ENCODE results near the gene DHX8.

DHX8 gene

DNA sequence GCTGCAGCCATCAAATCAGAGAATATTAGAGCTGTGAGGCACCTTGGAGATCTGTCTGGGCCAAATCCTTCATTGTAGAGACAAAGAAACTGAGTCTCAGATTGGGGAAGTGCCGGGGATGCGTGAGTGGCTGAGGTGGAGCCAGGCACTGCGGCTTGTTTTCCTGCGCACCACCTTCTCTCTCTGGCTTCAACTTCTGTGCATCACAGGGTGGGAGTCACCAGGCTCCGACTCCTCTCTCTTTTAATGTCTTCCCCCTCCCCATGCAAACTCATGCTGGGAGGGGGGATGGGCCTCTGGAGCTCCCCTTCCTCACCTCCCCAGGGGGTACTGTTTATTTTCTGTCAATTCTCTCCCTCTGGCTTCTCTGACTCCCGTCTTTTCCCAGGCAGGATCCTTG lies 71.1 kb downstream of the DHX8 start:
- DNase-seq (ENCODE audit: insufficient read length), result no peak
- TF ChIP-seq TAF1 (IDR thresholded peaks at IDR 0.05; ENCODE audit: borderline replicate concordance, low read depth, low read length) (no peak), POLR2AphosphoS5 (IDR thresholded peaks at IDR 0.05; ENCODE audit: low read depth, low read length) (no peak), POLR2A (IDR thresholded peaks at IDR 0.05; ENCODE audit: low read depth, low read length) (no peak)
- FAIRE-seq, result no peak

DNA sequence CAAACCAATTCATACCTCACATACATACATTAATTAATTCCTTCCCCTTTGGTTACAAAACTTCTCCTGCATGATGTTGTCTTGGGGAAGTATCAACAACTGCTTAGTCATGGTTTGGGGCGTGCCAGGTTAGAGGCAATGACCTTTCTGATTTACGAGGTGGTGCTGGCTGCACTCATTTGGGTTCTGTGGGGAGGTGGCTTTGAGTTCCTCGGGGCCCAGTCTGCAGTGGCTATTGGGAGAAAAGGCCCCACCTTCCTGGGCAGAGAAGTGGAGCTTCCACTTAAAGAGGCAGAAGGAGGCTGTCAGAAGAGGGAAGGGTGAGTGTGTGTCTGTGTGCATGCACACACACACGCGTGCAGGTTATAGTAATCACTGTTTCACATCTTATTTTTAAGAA lies 72.5 kb downstream of the DHX8 start:
- FAIRE-seq (no peak), DNase-seq (ENCODE audit: insufficient read length) (no peak)
- TF ChIP-seq POLR2A (IDR thresholded peaks at IDR 0.05; ENCODE audit: low read depth, low read length) (no peak), POLR2AphosphoS5 (IDR thresholded peaks at IDR 0.05; ENCODE audit: low read depth, low read length) (no peak), TAF1 (IDR thresholded peaks at IDR 0.05; ENCODE audit: borderline replicate concordance, low read depth, low read length) (no peak)

- DNase-seq (ENCODE audit: insufficient read length) (no peak), FAIRE-seq (no peak)
- TF ChIP-seq POLR2A (IDR thresholded peaks at IDR 0.05; ENCODE audit: low read depth, low read length), result no peak
- TF ChIP-seq TAF1 (IDR thresholded peaks at IDR 0.05; ENCODE audit: borderline replicate concordance, low read depth, low read length), result no peak
- no peak for TF ChIP-seq POLR2AphosphoS5 (IDR thresholded peaks at IDR 0.05; ENCODE audit: low read depth, low read length)
Measured at GRCh38 chr17:43558805-43559160, 75.0 kb downstream of the DHX8 start.

DNA sequence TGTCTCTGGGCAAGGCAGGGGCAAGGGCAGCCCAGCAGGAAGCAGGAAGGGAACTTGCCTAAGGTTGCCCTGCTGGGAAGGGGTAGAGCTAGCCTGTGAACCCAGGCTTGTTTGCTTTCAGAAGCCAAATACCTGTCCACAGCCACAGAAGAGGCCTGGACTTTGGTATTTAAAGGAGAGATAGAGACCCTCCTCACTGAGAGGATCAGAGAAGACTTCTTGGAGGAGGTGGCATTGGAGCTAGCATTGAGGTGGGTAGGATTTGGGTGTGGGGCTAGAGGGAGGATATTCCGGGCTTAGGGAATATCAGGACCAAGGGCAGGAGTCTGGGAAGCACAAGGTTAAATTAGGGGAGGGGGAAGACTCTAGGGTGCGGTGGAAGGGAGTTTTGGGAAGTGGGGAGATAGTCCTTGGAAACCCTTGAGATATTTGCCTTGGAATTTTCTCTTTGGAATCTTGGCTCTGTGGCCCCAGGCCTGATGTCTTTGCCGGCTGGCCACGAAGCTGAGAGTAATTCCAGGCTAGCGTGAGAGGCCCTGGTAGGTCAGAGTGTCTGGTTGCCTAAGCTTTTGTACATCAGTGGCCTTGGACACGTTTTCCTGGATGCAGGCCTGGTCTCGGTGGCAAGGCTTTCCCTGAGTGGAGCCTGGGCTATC lies 75.5 kb downstream of the DHX8 start:
- TF ChIP-seq POLR2AphosphoS5 (IDR thresholded peaks at IDR 0.05; ENCODE audit: low read depth, low read length) (no peak), POLR2A (IDR thresholded peaks at IDR 0.05; ENCODE audit: low read depth, low read length) (no peak), TAF1 (IDR thresholded peaks at IDR 0.05; ENCODE audit: borderline replicate concordance, low read depth, low read length) (no peak)
- FAIRE-seq (no peak), DNase-seq (ENCODE audit: insufficient read length) (no peak)

- no peak for DNase-seq (ENCODE audit: insufficient read length)
- no peak for TF ChIP-seq TAF1 (IDR thresholded peaks at IDR 0.05; ENCODE audit: borderline replicate concordance, low read depth, low read length)
- TF ChIP-seq POLR2AphosphoS5 (IDR thresholded peaks at IDR 0.05; ENCODE audit: low read depth, low read length), result no peak
- no peak for TF ChIP-seq POLR2A (IDR thresholded peaks at IDR 0.05; ENCODE audit: low read depth, low read length)
- no peak for FAIRE-seq
Measured at GRCh38 chr17:43560461-43561427, 77.0 kb downstream of the DHX8 start.

GRCh38 chr17:43562679-43563599 lies 79.2 kb downstream of the DHX8 start:
- DNase-seq (ENCODE audit: insufficient read length) (no peak), FAIRE-seq (no peak)
- TF ChIP-seq TAF1 (IDR thresholded peaks at IDR 0.05; ENCODE audit: borderline replicate concordance, low read depth, low read length) (no peak), POLR2AphosphoS5 (IDR thresholded peaks at IDR 0.05; ENCODE audit: low read depth, low read length) (no peak), POLR2A (IDR thresholded peaks at IDR 0.05; ENCODE audit: low read depth, low read length) (no peak)

- TF ChIP-seq POLR2AphosphoS5 (IDR thresholded peaks at IDR 0.05; ENCODE audit: low read depth, low read length), result no peak
- no peak for TF ChIP-seq TAF1 (IDR thresholded peaks at IDR 0.05; ENCODE audit: borderline replicate concordance, low read depth, low read length)
- TF ChIP-seq POLR2A (IDR thresholded peaks at IDR 0.05; ENCODE audit: low read depth, low read length), result no peak
- FAIRE-seq (no peak), DNase-seq (ENCODE audit: insufficient read length) (no peak)
Measured at GRCh38 chr17:43563600-43564594, 80.1 kb downstream of the DHX8 start.

DNA sequence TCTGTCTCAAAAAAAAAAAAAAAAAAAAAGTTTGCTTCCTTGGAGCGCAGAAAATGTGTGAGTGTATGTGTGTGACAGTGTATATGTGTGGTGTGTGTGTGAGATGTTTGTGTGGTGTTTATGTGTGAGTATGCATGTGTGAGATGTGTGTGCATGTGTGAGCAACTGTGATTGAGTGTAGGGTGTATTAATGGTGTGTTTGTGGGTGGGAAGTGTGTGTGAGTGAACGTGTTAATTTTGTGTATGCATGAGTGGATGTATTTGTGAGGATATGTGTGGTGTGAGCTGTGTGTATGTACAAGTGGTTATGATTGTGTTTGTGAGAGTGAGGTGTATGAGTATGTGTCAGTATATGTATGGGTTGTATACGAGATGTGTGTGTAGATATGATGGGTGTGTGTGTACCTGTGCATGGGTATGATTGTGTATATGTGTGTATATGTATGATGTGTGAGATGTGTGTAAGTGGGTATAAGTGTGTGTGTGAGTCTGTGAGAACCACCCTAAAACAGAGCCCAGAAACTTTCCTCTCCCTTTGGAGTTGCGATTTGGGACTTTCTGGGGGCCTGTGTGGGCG lies 84.8 kb downstream of the DHX8 start:
- DNase-seq (ENCODE audit: insufficient read length) (no peak), FAIRE-seq (no peak)
- TF ChIP-seq POLR2A (IDR thresholded peaks at IDR 0.05; ENCODE audit: low read depth, low read length) (no peak), POLR2AphosphoS5 (IDR thresholded peaks at IDR 0.05; ENCODE audit: low read depth, low read length) (no peak), TAF1 (IDR thresholded peaks at IDR 0.05; ENCODE audit: borderline replicate concordance, low read depth, low read length) (no peak)

DNA sequence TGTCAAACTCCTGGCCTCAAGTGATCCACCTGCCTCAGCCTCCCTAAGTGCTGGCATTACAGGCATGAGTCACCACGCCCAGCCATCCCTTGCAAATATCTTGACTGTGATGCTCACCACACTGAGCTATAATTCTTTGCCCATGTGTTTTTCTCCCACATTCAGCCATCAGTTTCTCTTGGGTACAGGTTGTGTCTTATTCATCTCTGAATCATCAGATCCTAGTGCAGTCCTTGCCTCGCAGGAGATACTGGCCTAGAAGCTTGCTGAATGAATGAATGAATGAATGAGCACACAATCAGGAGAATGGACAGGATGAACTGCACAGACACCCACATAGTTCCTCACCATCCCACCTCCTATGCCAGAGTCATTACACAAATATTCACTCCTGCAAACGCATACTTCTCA lies 86.7 kb downstream of the DHX8 start:
- FAIRE-seq (no peak), DNase-seq (ENCODE audit: insufficient read length) (no peak)
- no peak for TF ChIP-seq TAF1 (IDR thresholded peaks at IDR 0.05; ENCODE audit: borderline replicate concordance, low read depth, low read length)
- TF ChIP-seq POLR2AphosphoS5 (IDR thresholded peaks at IDR 0.05; ENCODE audit: low read depth, low read length), result no peak
- no peak for TF ChIP-seq POLR2A (IDR thresholded peaks at IDR 0.05; ENCODE audit: low read depth, low read length)
